K562 (cell line): ENCODE results near the gene ILK. TPM values are rescaled to one million over a fixed set of nuclear protein-coding genes. Genes with fewer than 3 reads are reported as not detected.

Source experiments
- CTBP1 ChIP-seq: fragments of 450-650 bp; IDR thresholded peaks from 2 replicates; pipeline ENCODE4 v1.6.1; 2016; ENCODE audit warnings: borderline replicate concordance
- EWSR1 ChIP-seq: fragments of 450-650 bp; IDR thresholded peaks from 2 replicates; pipeline ENCODE4 v1.6.1; 2018; ENCODE audit warnings: borderline replicate concordance, mild to moderate bottlenecking, low read depth, moderate library complexity; ENCODE audit not compliant: partially characterized antibody
- GATA2 ChIP-seq: sonication (generic); formaldehyde crosslinking; IDR thresholded peaks from 2 replicates; pipeline ENCODE4 v1.4.0; 2020; ENCODE audit warnings: mild to moderate bottlenecking, missing genetic modification reagents
- IRF2 ChIP-seq: sonication (generic); formaldehyde crosslinking; IDR thresholded peaks from 2 replicates; pipeline ENCODE4 v1.8.1; 2022; ENCODE audit warnings: mild to moderate bottlenecking, missing genetic modification reagents
- JUNB ChIP-seq: fragments of 450-650 bp; formaldehyde crosslinking; conservative IDR thresholded peaks from 2 replicates; pipeline ENCODE4 v1.4.0; 2020; ENCODE audit warnings: mild to moderate bottlenecking
- KLF1 ChIP-seq: fragments of 450-650 bp; IDR thresholded peaks from 2 replicates; pipeline ENCODE4 v1.6.1; 2016; ENCODE audit warnings: missing genetic modification characterization, missing compliant biosample characterization
- MAFK ChIP-seq: IDR thresholded peaks from 2 replicates; pipeline ENCODE4 v1.6.1; 2011; ENCODE audit warnings: low read length, improper control_type of control experiment
- MED1 ChIP-seq: sonication (generic); formaldehyde crosslinking; IDR thresholded peaks from 2 replicates; pipeline ENCODE4 v1.8.1; 2023; ENCODE audit warnings: missing genetic modification reagents, borderline replicate concordance
- POLR2H ChIP-seq: IDR thresholded peaks from 2 replicates; pipeline ENCODE4 v1.6.1; 2016; ENCODE audit warnings: missing genetic modification characterization, low read depth, mild to moderate bottlenecking, control low read depth, missing compliant biosample characterization, moderate library complexity
- SIX5 ChIP-seq, 2 experiments: IDR thresholded peaks; 2 replicates each; pipeline ENCODE4 v1.6.1; 2011; ENCODE audit warnings: low read length in 2 of 2, borderline replicate concordance in 1 of 2, low read depth in 1 of 2, mild to moderate bottlenecking in 1 of 2, moderate library complexity in 1 of 2; ENCODE audit not compliant: insufficient read depth in 1 of 2
- SMAD4 ChIP-seq: fragments of 250-450 bp; sonication (Bioruptor Pico); conservative IDR thresholded peaks from 2 replicates; pipeline ENCODE4 v1.8.0; 2021; ENCODE audit warnings: inconsistent platforms, mild to moderate bottlenecking, moderate library complexity
- SOX6 ChIP-seq: fragments of 450-650 bp; IDR thresholded peaks from 2 replicates; pipeline ENCODE4 v1.6.1; 2014; ENCODE audit warnings: mild to moderate bottlenecking
- STAG1 ChIP-seq: sonication (generic); formaldehyde crosslinking; IDR thresholded peaks from 2 replicates; pipeline ENCODE4 v1.5.0; 2020; ENCODE audit warnings: missing genetic modification reagents, borderline replicate concordance
- ZFP30 ChIP-seq: fragments of 250-450 bp; sonication (Bioruptor Pico); IDR thresholded peaks from 2 replicates; pipeline ENCODE4 v1.8.0; 2022; ENCODE audit warnings: moderate library complexity, mild to moderate bottlenecking, inconsistent platforms, borderline replicate concordance
- ZNF12 ChIP-seq: sonication (generic); formaldehyde crosslinking; IDR thresholded peaks from 2 replicates; pipeline ENCODE4 v1.4.0; 2020; ENCODE audit warnings: mild to moderate bottlenecking, missing genetic modification reagents
- ZNF717 ChIP-seq: fragments of 250-450 bp; sonication (Bioruptor Pico); IDR thresholded peaks from 2 replicates; pipeline ENCODE4 v1.5.0; 2021
- ZNF778 ChIP-seq: fragments of 450-650 bp; formaldehyde crosslinking; IDR thresholded peaks from 2 replicates; pipeline ENCODE4 v1.4.0; 2020; ENCODE audit warnings: mild to moderate bottlenecking, moderate library complexity
- polyA plus RNA-seq, 8 experiments: library from polyadenylated mRNA; depleted of rRNA in 4 of 8; stranded (reverse) in 5 of 8; unstranded in 3 of 8; fragments of >200 nt; fragmentation: Nextera tagmentation in 2 of 8; fragmentation: Illumina TruSeq in 1 of 8; extraction: Ambion mirVana in 2 of 8; extraction: Trizol in 1 of 8; gene quantifications; 2 replicates each; pipeline versions ENCODE4 v1.2.1 to v1.2.3, GENCODE V29; 2011 to 2014; ENCODE audit warnings: inconsistent platforms in 1 of 8, missing spikeins in 1 of 8
- total RNA-seq, 7 experiments: library from RNA; depleted of rRNA in 6 of 7; stranded (reverse); fragments of >200 nt in 6 of 7; fragmentation: Illumina TruSeq in 2 of 7; extraction: Trizol in 2 of 7; gene quantifications; 2 replicates each; pipeline versions ENCODE4 v1.2.1 to v1.2.3, GENCODE V29; 2011 to 2021; ENCODE audit warnings: low replicate concordance in 1 of 7
- TF ChIP-seq, protein P1 (sequence below): sonication (generic); formaldehyde crosslinking; IDR thresholded peaks from 2 replicates; pipeline ENCODE4 v1.8.1; 2023; ENCODE audit warnings: missing genetic modification reagents, mild to moderate bottlenecking, borderline replicate concordance
- TF ChIP-seq, protein P2 (sequence below): fragments of 250-450 bp; sonication (Bioruptor Pico); IDR thresholded peaks from 2 replicates; pipeline ENCODE4 v1.4.0; 2020; ENCODE audit warnings: mild to moderate bottlenecking
- TF ChIP-seq, protein P3 (sequence below), 3 experiments: IDR thresholded peaks in 2 of 3; conservative IDR thresholded peaks in 1 of 3; 2 replicates each; pipeline ENCODE4 v1.5.1; 2011 to 2012; ENCODE audit warnings: low read length in 3 of 3, mild to moderate bottlenecking in 3 of 3, control low read depth in 2 of 3, improper control_type of control experiment in 1 of 3, inconsistent platforms in 1 of 3, low read depth in 1 of 3, mixed read lengths in 1 of 3, moderate library complexity in 1 of 3; ENCODE audit not compliant: insufficient read depth in 2 of 3

Gene ILK
- total and polyA plus RNA-seq, 9 of the 15 experiments (the other 6 are each of a cell fraction or from before 2014, with no cell fraction given), result 43.3 to 95.9 (median 58.9) TPM

DNA sequence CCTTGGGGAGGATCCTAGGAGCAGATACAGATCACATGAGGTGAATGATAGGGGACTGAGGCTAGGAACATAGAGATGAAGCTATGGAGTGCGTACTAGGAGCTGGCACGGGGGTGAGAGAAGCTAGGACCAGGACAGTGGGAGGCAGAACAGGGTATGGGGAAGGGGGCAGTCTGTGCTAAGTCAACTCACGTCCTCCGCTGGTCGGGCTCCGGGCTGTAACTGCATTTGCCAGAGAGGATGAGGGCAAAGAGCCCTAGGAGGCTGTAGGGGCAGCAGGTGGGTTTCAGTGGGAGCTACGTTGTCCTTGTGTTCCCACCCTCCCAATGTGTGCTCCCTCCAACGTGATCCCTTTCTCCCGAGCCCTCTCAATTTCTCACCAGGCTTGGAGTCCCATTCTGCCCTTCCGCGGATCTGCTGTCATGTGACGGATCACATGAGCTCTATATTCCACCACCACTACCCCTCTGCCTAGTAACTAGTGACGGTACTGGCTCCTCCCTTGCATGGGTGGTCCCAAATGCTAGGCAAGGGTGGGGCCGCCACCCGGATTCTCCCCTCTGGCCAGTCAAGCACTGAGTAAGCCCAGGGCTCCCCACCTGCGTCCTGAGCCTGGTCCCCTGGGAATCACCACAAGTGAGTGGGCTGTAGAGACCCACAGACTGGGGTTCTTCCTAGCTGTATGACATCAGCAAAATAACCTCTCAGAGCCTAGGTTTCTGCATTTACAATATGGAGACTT, 15.6 kb downstream of the ILK start, which contains the start of gene TPP1 (continued):
- TF ChIP-seq, protein P1, sequence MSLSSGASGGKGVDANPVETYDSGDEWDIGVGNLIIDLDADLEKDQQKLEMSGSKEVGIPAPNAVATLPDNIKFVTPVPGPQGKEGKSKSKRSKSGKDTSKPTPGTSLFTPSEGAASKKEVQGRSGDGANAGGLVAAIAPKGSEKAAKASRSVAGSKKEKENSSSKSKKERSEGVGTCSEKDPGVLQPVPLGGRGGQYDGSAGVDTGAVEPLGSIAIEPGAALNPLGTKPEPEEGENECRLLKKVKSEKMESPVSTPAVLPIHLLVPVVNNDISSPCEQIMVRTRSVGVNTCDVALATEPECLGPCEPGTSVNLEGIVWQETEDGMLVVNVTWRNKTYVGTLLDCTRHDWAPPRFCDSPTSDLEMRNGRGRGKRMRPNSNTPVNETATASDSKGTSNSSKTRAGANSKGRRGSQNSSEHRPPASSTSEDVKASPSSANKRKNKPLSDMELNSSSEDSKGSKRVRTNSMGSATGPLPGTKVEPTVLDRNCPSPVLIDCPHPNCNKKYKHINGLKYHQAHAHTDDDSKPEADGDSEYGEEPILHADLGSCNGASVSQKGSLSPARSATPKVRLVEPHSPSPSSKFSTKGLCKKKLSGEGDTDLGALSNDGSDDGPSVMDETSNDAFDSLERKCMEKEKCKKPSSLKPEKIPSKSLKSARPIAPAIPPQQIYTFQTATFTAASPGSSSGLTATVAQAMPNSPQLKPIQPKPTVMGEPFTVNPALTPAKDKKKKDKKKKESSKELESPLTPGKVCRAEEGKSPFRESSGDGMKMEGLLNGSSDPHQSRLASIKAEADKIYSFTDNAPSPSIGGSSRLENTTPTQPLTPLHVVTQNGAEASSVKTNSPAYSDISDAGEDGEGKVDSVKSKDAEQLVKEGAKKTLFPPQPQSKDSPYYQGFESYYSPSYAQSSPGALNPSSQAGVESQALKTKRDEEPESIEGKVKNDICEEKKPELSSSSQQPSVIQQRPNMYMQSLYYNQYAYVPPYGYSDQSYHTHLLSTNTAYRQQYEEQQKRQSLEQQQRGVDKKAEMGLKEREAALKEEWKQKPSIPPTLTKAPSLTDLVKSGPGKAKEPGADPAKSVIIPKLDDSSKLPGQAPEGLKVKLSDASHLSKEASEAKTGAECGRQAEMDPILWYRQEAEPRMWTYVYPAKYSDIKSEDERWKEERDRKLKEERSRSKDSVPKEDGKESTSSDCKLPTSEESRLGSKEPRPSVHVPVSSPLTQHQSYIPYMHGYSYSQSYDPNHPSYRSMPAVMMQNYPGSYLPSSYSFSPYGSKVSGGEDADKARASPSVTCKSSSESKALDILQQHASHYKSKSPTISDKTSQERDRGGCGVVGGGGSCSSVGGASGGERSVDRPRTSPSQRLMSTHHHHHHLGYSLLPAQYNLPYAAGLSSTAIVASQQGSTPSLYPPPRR (CRISPR knock-in tag), result no peak
- TF ChIP-seq EWSR1 (no peak), POLR2H (no peak), ZNF778 (CRISPR knock-in tag) (no peak), MED1 (CRISPR knock-in tag) (peak; percentile 84; the same call in 1 of the 2 replicates), GATA2 (CRISPR knock-in tag) (no peak), IRF2 (CRISPR knock-in tag) (no peak), SOX6 (no peak), CTBP1 (no peak; the same call in 1 of the 2 replicates), ZFP30 (CRISPR knock-in tag) (no peak), JUNB (CRISPR knock-in tag) (no peak), SIX5 (IDR thresholded peaks at IDR 0.05; ENCODE audit: borderline replicate concordance in 1 of 2, insufficient read depth in 1 of 2, low read depth in 1 of 2, low read length in 2 of 2) (no peak), MAFK (no peak), KLF1 (tag) (0 out of 2 replicates have a peak, but pooled peaks have one; percentile 33), ZNF717 (CRISPR knock-in tag) (no peak), SMAD4 (CRISPR knock-in tag) (no peak), ZNF12 (CRISPR knock-in tag) (no peak), STAG1 (no peak)
- TF ChIP-seq, protein P2, sequence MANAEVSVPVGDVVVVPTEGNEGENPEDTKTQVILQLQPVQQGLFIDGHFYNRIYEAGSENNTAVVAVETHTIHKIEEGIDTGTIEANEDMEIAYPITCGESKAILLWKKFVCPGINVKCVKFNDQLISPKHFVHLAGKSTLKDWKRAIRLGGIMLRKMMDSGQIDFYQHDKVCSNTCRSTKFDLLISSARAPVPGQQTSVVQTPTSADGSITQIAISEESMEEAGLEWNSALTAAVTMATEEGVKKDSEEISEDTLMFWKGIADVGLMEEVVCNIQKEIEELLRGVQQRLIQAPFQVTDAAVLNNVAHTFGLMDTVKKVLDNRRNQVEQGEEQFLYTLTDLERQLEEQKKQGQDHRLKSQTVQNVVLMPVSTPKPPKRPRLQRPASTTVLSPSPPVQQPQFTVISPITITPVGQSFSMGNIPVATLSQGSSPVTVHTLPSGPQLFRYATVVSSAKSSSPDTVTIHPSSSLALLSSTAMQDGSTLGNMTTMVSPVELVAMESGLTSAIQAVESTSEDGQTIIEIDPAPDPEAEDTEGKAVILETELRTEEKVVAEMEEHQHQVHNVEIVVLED (CRISPR knock-in tag), result no peak
- TF ChIP-seq, protein P3, sequence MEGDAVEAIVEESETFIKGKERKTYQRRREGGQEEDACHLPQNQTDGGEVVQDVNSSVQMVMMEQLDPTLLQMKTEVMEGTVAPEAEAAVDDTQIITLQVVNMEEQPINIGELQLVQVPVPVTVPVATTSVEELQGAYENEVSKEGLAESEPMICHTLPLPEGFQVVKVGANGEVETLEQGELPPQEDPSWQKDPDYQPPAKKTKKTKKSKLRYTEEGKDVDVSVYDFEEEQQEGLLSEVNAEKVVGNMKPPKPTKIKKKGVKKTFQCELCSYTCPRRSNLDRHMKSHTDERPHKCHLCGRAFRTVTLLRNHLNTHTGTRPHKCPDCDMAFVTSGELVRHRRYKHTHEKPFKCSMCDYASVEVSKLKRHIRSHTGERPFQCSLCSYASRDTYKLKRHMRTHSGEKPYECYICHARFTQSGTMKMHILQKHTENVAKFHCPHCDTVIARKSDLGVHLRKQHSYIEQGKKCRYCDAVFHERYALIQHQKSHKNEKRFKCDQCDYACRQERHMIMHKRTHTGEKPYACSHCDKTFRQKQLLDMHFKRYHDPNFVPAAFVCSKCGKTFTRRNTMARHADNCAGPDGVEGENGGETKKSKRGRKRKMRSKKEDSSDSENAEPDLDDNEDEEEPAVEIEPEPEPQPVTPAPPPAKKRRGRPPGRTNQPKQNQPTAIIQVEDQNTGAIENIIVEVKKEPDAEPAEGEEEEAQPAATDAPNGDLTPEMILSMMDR (IDR thresholded peaks at IDR 0.05 in 2 of 3, conservative IDR thresholded peaks at IDR 0.05 in 1 of 3; ENCODE audit: insufficient read depth in 2 of 3, low read depth in 1 of 3, low read length in 3 of 3), result no peak
